HL-60 (cell line): ENCODE measurements around the gene IFFO2.

Source experiments
- DNase-seq, 2 experiments: peaks; one replicate each; pipeline ENCODE4 v3.0.0-alpha.2; 2010 to 2020; ENCODE audit warnings: low read depth in 1 of 2, low spot score in 1 of 2
- H3K27ac ChIP-seq: fragments of 250-450 bp; sonication (Bioruptor Pico); replicated peaks from 2 replicates; pipeline ENCODE4 v1.5.1; 2020; ENCODE audit warnings: mild to moderate bottlenecking, moderate library complexity
- H3K27me3 ChIP-seq: fragments of 250-450 bp; sonication (Bioruptor Pico); 2 replicates; pipeline ENCODE4 v1.5.1; 2021; ENCODE audit warnings: mild to moderate bottlenecking, moderate library complexity; ENCODE audit not compliant: insufficient read depth, poor library complexity, severe bottlenecking
- H3K4me3 ChIP-seq: replicated peaks from 2 replicates; pipeline ENCODE4 v1.5.1; 2011; ENCODE audit warnings: mild to moderate bottlenecking, control low read depth, low read length; ENCODE audit not compliant: insufficient read depth
- CTCF ChIP-seq: IDR thresholded peaks from one replicate; pipeline ENCODE4 v1.5.1; 2011; ENCODE audit warnings: low read length, control low read depth, inconsistent platforms; ENCODE audit not compliant: insufficient read depth
- GABPA ChIP-seq: IDR thresholded peaks from 2 replicates; pipeline ENCODE4 v1.6.1; 2012; ENCODE audit warnings: low read depth
- POLR2AphosphoS5 ChIP-seq: IDR thresholded peaks from 2 replicates; pipeline ENCODE4 v1.6.1; 2012; ENCODE audit warnings: low read depth
- REST ChIP-seq: IDR thresholded peaks from 2 replicates; pipeline ENCODE4 v1.6.1; 2012; ENCODE audit warnings: low read depth; ENCODE audit not compliant: insufficient replicate concordance
- SPI1 ChIP-seq: IDR thresholded peaks from 2 replicates; pipeline ENCODE4 v1.6.1; 2012; ENCODE audit warnings: low read depth, mild to moderate bottlenecking, borderline replicate concordance

Gene IFFO2

GRCh38 chr1:18951818-18952391 lies 4.6 kb downstream of the IFFO2 start:
- Histone ChIP-seq H3K27me3 (peaks cover 11% of the 10 kb centered on the region), H3K27ac (peak overlapping the region; percentile 29; the same call in 1 of the 2 replicates), H3K4me3 (no peak overlapping the region)
- DNase-seq, result peak in 1 of 2 experiments; percentile 59
- TF ChIP-seq SPI1, result peak; percentile 0; the same call in 1 of the 2 replicates
- TF ChIP-seq GABPA, result no peak

GRCh38 chr1:18951416-18951815 lies 5.1 kb downstream of the IFFO2 start:
- Histone ChIP-seq H3K4me3 (no peak overlapping the region), H3K27me3 (peaks cover 10% of the 10 kb centered on the region), H3K27ac (peak overlapping the region; percentile 29; the same call in 1 of the 2 replicates)
- DNase-seq, result peak in 1 of 2 experiments; percentile 70
- TF ChIP-seq GABPA, result no peak
- TF ChIP-seq SPI1, result peak; percentile 8; the same call in 1 of the 2 replicates

GRCh38 chr1:18950401-18951026 lies 6.0 kb downstream of the IFFO2 start:
- no peak for DNase-seq
- Histone ChIP-seq H3K27ac (no peak overlapping the region), H3K27me3 (peaks cover 10% of the 10 kb centered on the region), H3K4me3 (no peak overlapping the region)
- TF ChIP-seq SPI1 (no peak), CTCF (no peak), REST (no peak), GABPA (no peak), POLR2AphosphoS5 (no peak)

GRCh38 chr1:18949686-18950400 lies 6.6 kb downstream of the IFFO2 start:
- H3K27me3 ChIP-seq, result peaks cover 5% of the 10 kb centered on the region
- TF ChIP-seq GABPA, result no peak
- TF ChIP-seq CTCF, result no peak
- no peak for TF ChIP-seq REST
- no peak for TF ChIP-seq SPI1
- no peak for TF ChIP-seq POLR2AphosphoS5
- no peak overlapping the region for H3K4me3 ChIP-seq
- DNase-seq, result no peak
- H3K27ac ChIP-seq, result no peak overlapping the region
